Measurements from ENCODE around the gene FBXO41.
A peak's percentile ranks its signal among the peaks of the same experiment; 100 is the strongest.

Gene FBXO41

GRCh38 chr2:73284296-73285158 is at the start of gene FBXO41:
Gene FBXO41, minus strand, starts transcription at chr2:73284478. Its CDS starts 14,848 bp downstream, at chr2:73269630.
- DNase-seq, result peak; percentile 67

GRCh38 chr2:73334045-73334444 is 49.8 kb upstream of the FBXO41 start:
- DNase-seq, result no peak

- DNase-seq, result no peak
These were observed 49.3 kb upstream of the FBXO41 start for GRCh38 chr2:73333564-73333963.

- peak; percentile 51 for DNase-seq
These were observed 39.9 kb upstream of the FBXO41 start for GRCh38 chr2:73324126-73324725.

- DNase-seq, result no peak
These were observed 39.3 kb upstream of the FBXO41 start for GRCh38 chr2:73323551-73323950.

- no peak for DNase-seq
These were observed 30.2 kb upstream of the FBXO41 start for GRCh38 chr2:73314441-73314840.

- DNase-seq, result no peak
These were observed 23.4 kb upstream of the FBXO41 start for GRCh38 chr2:73307720-73308119.

GRCh38 chr2:73301636-73302035 is 17.4 kb upstream of the FBXO41 start:
- no peak for DNase-seq

GRCh38 chr2:73300926-73301325 is 16.6 kb upstream of the FBXO41 start:
- no peak for DNase-seq

GRCh38 chr2:73297586-73297985 is 13.3 kb upstream of the FBXO41 start:
- no peak for DNase-seq

GRCh38 chr2:73297151-73297559 is 12.9 kb upstream of the FBXO41 start:
- peak; percentile 30 for DNase-seq

- DNase-seq, result peak; percentile 45
These were observed 11.6 kb upstream of the FBXO41 start for GRCh38 chr2:73295751-73296400.

- DNase-seq, result no peak
These were observed 10.0 kb upstream of the FBXO41 start for GRCh38 chr2:73294239-73294638.

- DNase-seq, result peak; percentile 76
These were observed 9.4 kb upstream of the FBXO41 start, which contains the start of gene EGR4 for GRCh38 chr2:73293534-73294171. Gene EGR4, minus strand, starts transcription at chr2:73293548. Its CDS starts 231 bp downstream, at chr2:73293317.

- no peak for DNase-seq
These were observed 8.7 kb upstream of the FBXO41 start for GRCh38 chr2:73292906-73293533.

- no peak for DNase-seq
These were observed 8.1 kb upstream of the FBXO41 start for GRCh38 chr2:73292316-73292905.

GRCh38 chr2:73291461-73292315 is 7.4 kb upstream of the FBXO41 start:
- DNase-seq, result no peak

- peak; percentile 20 for DNase-seq
These were observed 6.8 kb upstream of the FBXO41 start for GRCh38 chr2:73291093-73291460.

- peak; percentile 56 for DNase-seq
These were observed 6.0 kb upstream of the FBXO41 start for GRCh38 chr2:73290049-73290839.

- DNase-seq, result no peak
These were observed 5.0 kb upstream of the FBXO41 start for GRCh38 chr2:73289304-73289703.
